HepG2 (cell line): ENCODE measurements around the gene C5orf58.

Source experiments
- EZH2 ChIP-seq: conservative IDR thresholded peaks from 2 replicates; pipeline ENCODE4 v1.6.1; 2012; ENCODE audit warnings: mild to moderate bottlenecking, low read depth, low read length, moderate library complexity
- MTERF4 ChIP-seq: sonication (generic); formaldehyde crosslinking; IDR thresholded peaks from 2 replicates; pipeline ENCODE4 v1.8.0; 2023; ENCODE audit warnings: mild to moderate bottlenecking, missing genetic modification reagents
- PATZ1 ChIP-seq: sonication (generic); formaldehyde crosslinking; IDR thresholded peaks from 2 replicates; pipeline ENCODE4 v1.4.0; 2020; ENCODE audit warnings: missing genetic modification reagents
- SIN3A ChIP-seq: IDR thresholded peaks from 2 replicates; pipeline ENCODE4 v1.6.1; 2011; ENCODE audit warnings: low read depth, mild to moderate bottlenecking, control low read depth, low read length, borderline replicate concordance
- TAF1 ChIP-seq: sonication (generic); formaldehyde crosslinking; IDR thresholded peaks from 2 replicates; pipeline ENCODE4 v1.4.0; 2020; ENCODE audit warnings: missing genetic modification reagents
- TP53 ChIP-seq: sonication (generic); formaldehyde crosslinking; conservative IDR thresholded peaks from 2 replicates; pipeline ENCODE4 v1.4.0; 2020; ENCODE audit warnings: missing genetic modification reagents
- ZNF446 ChIP-seq: sonication (generic); formaldehyde crosslinking; IDR thresholded peaks from 2 replicates; pipeline ENCODE4 v1.5.0; 2020; ENCODE audit warnings: mild to moderate bottlenecking, missing genetic modification reagents
- ZNF816 ChIP-seq: sonication (generic); formaldehyde crosslinking; IDR thresholded peaks from 2 replicates; pipeline ENCODE4 v1.8.0; 2022; ENCODE audit warnings: missing genetic modification reagents, mild to moderate bottlenecking, borderline replicate concordance

- TF ChIP-seq SIN3A (no peak), ZNF446 (CRISPR knock-in tag) (no peak), TP53 (CRISPR knock-in tag) (no peak), PATZ1 (no peak), TAF1 (CRISPR knock-in tag) (no peak), MTERF4 (CRISPR knock-in tag) (no peak), ZNF816 (CRISPR knock-in tag) (no peak), EZH2 (no peak)
These were observed 40.0 kb upstream of the C5orf58 start for GRCh38 chr5:170192829-170193228.
